AG04450 (cell line): Measurements from ENCODE around the gene CGNL1. TPM values are rescaled to one million over a fixed set of nuclear protein-coding genes. Genes with fewer than 3 reads are reported as not detected.

Source experiments
- CTCF ChIA-PET: fragments of 300-600, 350-600 bp; formaldehyde crosslinking; extraction: SDS; loops from one replicate; lab custom pipeline; 2022; ENCODE audit warnings: antibody characterized with exemption, inconsistent platforms; lab: Charles Lee
- POLR2A ChIA-PET: fragments of 350-600 bp; formaldehyde crosslinking; extraction: SDS; loops from one replicate; lab custom pipeline; 2021; ENCODE audit warnings: antibody characterized with exemption, inconsistent platforms; lab: Yijun Ruan, JAX
- DNase-seq: peaks from one replicate; pipeline ENCODE4 v3.0.0-alpha.2; 2011; ENCODE audit warnings: low read depth, low spot score
- H3K27ac ChIP-seq: one replicate; pipeline ENCODE4 v1.5.1; 2012; ENCODE audit warnings: low read depth, low read length, control low read depth
- H3K27me3 ChIP-seq: one replicate; pipeline ENCODE4 v1.6.0; 2012; ENCODE audit warnings: low read length; ENCODE audit not compliant: control insufficient read depth, insufficient read depth
- H3K4me3 ChIP-seq: 2 replicates; pipeline ENCODE4 v1.5.1; 2011; ENCODE audit warnings: mild to moderate bottlenecking, low read depth, low read length, control low read depth
- H3K9me3 ChIP-seq: 2 replicates; pipeline ENCODE4 v1.5.1; 2012; ENCODE audit warnings: low read length; ENCODE audit not compliant: control insufficient read depth, insufficient read depth
- polyA plus RNA-seq: library from polyadenylated mRNA; depleted of rRNA; stranded (reverse); fragments of >200 nt; gene quantifications from 2 replicates; pipeline ENCODE4 v1.2.3, GENCODE V29; 2011
- TF ChIP-seq, protein P1 (sequence below): IDR thresholded peaks from 2 replicates; pipeline ENCODE4 v1.5.1; 2011; ENCODE audit warnings: low read depth, low read length, control low read depth, inconsistent platforms

Gene CGNL1
- polyA plus RNA-seq, 1 experiment, result 0.25 TPM

DNA sequence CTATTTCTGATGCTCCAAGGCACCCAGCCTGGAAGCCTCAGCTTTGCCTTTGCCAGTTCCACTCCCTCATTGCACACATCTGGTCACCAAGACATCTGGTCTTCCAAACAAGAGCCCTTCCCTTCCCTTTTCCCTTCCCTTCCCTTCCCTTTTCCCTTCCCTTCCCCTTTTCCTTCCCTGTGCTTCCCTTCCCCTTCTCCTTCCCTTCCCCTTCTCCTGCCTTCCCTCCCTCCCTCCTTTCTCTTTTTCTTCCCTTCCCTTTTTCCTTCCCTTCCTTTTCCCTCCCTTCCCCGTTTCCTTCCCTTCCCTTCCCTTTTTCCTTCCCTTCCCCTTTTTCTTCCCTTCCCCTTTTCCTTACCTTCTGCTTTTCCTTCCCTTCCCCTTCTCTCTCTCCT is 2.4 kb upstream of the CGNL1 start:
- TF ChIP-seq, protein P1, sequence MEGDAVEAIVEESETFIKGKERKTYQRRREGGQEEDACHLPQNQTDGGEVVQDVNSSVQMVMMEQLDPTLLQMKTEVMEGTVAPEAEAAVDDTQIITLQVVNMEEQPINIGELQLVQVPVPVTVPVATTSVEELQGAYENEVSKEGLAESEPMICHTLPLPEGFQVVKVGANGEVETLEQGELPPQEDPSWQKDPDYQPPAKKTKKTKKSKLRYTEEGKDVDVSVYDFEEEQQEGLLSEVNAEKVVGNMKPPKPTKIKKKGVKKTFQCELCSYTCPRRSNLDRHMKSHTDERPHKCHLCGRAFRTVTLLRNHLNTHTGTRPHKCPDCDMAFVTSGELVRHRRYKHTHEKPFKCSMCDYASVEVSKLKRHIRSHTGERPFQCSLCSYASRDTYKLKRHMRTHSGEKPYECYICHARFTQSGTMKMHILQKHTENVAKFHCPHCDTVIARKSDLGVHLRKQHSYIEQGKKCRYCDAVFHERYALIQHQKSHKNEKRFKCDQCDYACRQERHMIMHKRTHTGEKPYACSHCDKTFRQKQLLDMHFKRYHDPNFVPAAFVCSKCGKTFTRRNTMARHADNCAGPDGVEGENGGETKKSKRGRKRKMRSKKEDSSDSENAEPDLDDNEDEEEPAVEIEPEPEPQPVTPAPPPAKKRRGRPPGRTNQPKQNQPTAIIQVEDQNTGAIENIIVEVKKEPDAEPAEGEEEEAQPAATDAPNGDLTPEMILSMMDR, result no peak
- DNase-seq, result no peak
- Histone ChIP-seq H3K4me3 (no peak overlapping the region), H3K27me3 (peaks cover 36% of the 10 kb centered on the region), H3K27ac (no peak overlapping the region), H3K9me3 (no peaks in the 10 kb centered on the region; the same call in 1 of the 2 replicates)
- ChIA-PET POLR2A (no interaction called here), CTCF (interaction anchor here (0.6 to 0.7 kb wide), 3 partner anchors 25 to 227 kb away, joined by 3 to 4 read pairs (median 3); no protein-coding TSS in a partner anchor)

- H3K4me3 ChIP-seq, result peak overlapping the region; percentile 57
- no peaks in the 10 kb centered on the region; the same call in 1 of the 2 replicates for H3K9me3 ChIP-seq
- POLR2A ChIA-PET, result no interaction called here
- peaks cover 44% of the 10 kb centered on the region for H3K27me3 ChIP-seq
- no peak for DNase-seq
- TF ChIP-seq, protein P1, result no peak
- H3K27ac ChIP-seq, result no peak overlapping the region
- CTCF ChIA-PET, result interaction anchor here (1.8 kb wide), 1 partner anchor 151 kb away, joined by 12 read pairs; no protein-coding TSS in a partner anchor
Measured at GRCh38 chr15:57376696-57377477, 582 bp downstream of the CGNL1 start.

DNA sequence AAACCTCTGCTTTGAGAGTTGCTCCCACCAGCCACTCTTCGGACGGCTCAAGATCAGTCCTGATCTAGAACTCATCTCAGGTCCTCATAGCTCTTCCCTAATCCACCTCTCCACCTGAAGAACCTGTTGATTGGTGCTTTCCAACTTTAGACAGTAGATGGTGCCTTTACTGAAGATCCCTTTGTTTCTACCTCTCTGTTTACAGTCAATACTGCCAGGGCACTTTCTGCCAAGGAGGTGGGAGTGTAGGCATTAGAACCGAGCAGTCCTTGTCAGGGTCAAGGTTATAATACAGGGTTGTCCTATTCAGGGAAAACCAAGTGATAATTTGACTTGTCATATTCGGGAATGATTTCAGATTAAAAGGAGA is 1.2 kb downstream of the CGNL1 start:
- ChIA-PET POLR2A (no interaction called here), CTCF (interaction anchor here (1.8 kb wide), 1 partner anchor 150 kb away, joined by 12 read pairs; no protein-coding TSS in a partner anchor)
- no peak for DNase-seq
- Histone ChIP-seq H3K9me3 (no peaks in the 10 kb centered on the region; the same call in 1 of the 2 replicates), H3K27me3 (peaks cover 44% of the 10 kb centered on the region), H3K27ac (no peak overlapping the region), H3K4me3 (no peak overlapping the region)
- TF ChIP-seq, protein P1, result no peak

DNA sequence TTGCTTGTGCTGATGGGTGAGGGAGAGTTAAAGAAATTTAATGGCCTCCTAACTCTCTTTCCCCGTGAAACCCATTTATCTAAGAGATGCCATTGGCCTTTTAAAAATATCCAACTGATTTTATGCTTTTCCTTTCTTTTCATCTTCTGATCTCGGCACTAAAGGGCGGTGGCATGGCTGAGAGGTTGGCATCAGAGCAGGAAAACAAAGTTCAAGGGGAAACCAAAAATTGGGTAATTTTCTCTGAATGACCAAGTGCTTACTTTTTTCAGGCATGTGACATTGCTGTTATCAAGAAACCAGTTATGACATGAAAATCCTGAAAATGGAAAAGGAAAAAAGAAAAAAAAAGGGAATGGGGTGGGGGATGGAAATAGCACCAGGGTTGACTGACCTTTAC is 3.2 kb downstream of the CGNL1 start:
- TF ChIP-seq, protein P1, result no peak
- ChIA-PET POLR2A (no interaction called here), CTCF (interaction anchor here (1.6 kb wide), 1 partner anchor 8 kb away, joined by 3 read pairs; no protein-coding TSS in a partner anchor)
- Histone ChIP-seq H3K4me3 (no peak overlapping the region), H3K27ac (no peak overlapping the region), H3K9me3 (no peaks in the 10 kb centered on the region; the same call in 1 of the 2 replicates), H3K27me3 (peaks cover 38% of the 10 kb centered on the region)
- DNase-seq, result no peak

DNA sequence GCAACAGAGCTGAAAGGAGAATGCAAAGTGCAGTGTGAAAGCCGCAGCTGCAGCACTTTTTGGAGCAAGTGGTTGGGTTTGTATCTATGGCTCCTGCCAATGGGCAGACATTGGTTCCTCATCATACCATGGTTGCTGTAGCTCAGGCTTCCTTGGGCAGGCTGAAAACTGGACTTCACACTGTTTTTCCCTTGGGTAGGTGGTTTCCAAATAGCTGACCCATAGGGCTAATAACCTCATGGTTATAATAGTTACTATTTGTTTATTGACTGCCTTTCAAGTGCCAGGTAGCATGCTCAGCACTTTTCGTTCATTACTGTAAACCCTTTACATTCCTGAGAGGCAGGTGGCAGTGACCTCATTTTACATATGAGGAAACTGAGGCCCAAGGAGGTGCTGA is 4.5 kb downstream of the CGNL1 start:
- DNase-seq, result no peak
- no peak overlapping the region for H3K27ac ChIP-seq
- TF ChIP-seq, protein P1, result no peak
- no peaks in the 10 kb centered on the region for H3K9me3 ChIP-seq
- peaks cover 33% of the 10 kb centered on the region for H3K27me3 ChIP-seq
- POLR2A ChIA-PET, result interaction anchor here (0.6 kb wide), 1 partner anchor 28 kb away, joined by 3 read pairs; no protein-coding TSS in a partner anchor
- H3K4me3 ChIP-seq, result no peak overlapping the region
- CTCF ChIA-PET, result interaction anchor here (1.6 kb wide), 1 partner anchor 9 kb away, joined by 3 read pairs; no protein-coding TSS in a partner anchor
